Fibroblast of pulmonary artery (primary cell): ENCODE measurements around the gene GPR141.

ENCODE experiments used
- DNase-seq: peaks from one replicate; pipeline ENCODE4 v3.0.0-alpha.2; 2010; ENCODE audit warnings: low read depth
- H3K4me3 ChIP-seq: replicated peaks from 2 replicates; pipeline ENCODE4 v1.5.1; 2011; ENCODE audit warnings: low read depth, mild to moderate bottlenecking, control low read depth, low read length, moderate library complexity
- CTCF ChIP-seq: IDR thresholded peaks from 2 replicates; pipeline ENCODE4 v1.5.1; 2011; ENCODE audit warnings: mild to moderate bottlenecking, control low read depth, low read length, inconsistent platforms; ENCODE audit errors: missing control alignments

The GPR141 gene

DNA sequence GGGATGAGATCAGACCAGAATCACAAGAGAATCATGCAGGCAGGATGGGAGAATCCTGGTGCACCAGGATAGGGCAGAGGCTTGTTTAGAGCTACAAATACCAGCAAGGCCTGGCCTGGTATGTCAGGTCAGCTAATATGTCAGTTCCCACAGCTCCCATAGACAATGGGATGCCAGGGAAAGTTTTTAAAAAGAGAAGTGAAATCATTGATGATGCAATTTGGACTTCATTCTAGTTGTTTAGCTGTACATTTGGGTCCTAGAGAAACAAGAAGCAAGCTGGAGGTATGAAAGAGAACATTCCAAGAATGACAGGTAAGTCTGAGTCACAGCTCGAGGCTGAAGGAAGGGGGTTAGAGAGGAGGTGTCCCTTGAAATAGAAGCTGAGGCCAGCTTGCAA lies 45.2 kb downstream of the GPR141 start:
- TF ChIP-seq CTCF = no peak
- DNase-seq = no peak
- H3K4me3 ChIP-seq = no peak overlapping the region

GRCh38 chr7:37729181-37729580 lies 45.6 kb downstream of the GPR141 start:
- DNase-seq = no peak
- no peak for TF ChIP-seq CTCF
- no peak overlapping the region for H3K4me3 ChIP-seq

DNA sequence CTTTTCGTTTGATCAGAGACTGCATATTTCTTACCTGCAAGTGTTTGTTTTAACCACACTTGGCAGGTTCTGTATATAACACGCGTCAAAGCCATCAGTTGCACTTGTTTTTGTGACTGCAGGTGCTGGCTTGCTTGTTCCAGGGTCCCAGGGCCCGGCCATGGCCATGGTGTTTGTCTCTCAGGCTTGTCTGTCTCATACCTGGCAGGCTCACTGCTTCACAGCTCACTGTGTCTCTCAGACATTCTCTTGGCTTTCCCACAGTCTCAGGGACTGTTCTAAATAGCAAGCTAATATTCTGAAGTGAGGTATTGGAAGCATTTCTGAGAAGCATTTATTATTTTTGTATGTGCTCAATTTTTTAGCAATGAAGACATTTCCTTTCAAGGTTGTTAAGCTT lies 46.9 kb downstream of the GPR141 start:
- H3K4me3 ChIP-seq = no peak overlapping the region
- no peak for TF ChIP-seq CTCF
- no peak for DNase-seq

GRCh38 chr7:37732253-37732652 lies 48.7 kb downstream of the GPR141 start:
- peak; percentile 0 for DNase-seq
- no peak overlapping the region for H3K4me3 ChIP-seq

GRCh38 chr7:37732888-37733287 lies 49.3 kb downstream of the GPR141 start:
- no peak overlapping the region for H3K4me3 ChIP-seq
- DNase-seq = no peak
- no peak for TF ChIP-seq CTCF

More at GRCh38 chr7:37732253-37732652, 48.7 kb downstream of the GPR141 start:
- no peak for TF ChIP-seq CTCF

DNA sequence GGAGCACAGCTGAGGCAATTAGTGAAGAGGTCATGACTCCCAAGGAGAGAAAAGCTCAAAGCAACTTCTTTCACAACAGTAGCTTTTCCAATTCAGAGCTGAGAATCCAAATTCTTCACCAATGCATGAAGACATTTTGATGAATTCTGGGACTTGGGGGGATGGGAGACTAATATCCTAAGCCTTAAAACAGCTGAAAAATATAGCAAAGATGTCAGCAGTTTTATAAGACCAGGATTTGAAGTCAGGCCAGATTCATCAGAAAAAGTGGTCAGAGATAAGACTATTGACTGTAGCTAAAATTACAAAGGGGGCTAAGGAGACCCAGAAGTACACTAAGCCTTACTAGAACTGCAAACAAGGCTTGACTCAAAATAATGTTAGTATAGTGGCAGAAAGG lies 51.6 kb downstream of the GPR141 start:
- no peak overlapping the region for H3K4me3 ChIP-seq
- no peak for TF ChIP-seq CTCF
- no peak for DNase-seq

DNA sequence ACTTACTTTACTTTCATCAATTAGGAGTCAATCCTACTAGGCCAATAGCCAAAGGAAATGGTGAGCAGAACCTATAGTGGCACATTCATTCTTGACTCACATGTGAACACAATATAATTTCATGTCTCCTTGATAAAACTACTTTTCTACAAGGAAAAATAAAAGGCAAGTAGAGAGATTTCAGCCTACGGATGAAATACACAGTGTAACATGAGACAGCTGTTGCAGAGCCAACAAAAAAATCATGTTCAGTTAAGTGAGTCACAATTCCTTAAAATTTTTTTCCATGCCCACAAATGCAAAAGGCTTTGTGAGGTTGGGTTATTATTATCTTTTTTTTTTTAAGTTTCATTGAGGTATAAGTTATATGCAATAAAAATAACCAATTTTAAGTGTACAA lies 54.8 kb downstream of the GPR141 start:
- no peak for DNase-seq
- TF ChIP-seq CTCF = no peak
- H3K4me3 ChIP-seq = no peak overlapping the region
